Panc1 (cell line): Measurements from ENCODE around the gene RANBP3.

Experiments
- CTCF ChIP-seq: fragments of 450-650 bp; IDR thresholded peaks from 2 replicates; pipeline ENCODE4 v1.5.1; 2017; ENCODE audit warnings: mild to moderate bottlenecking
- POLR2AphosphoS5 ChIP-seq: IDR thresholded peaks from 2 replicates; pipeline ENCODE4 v1.6.1; 2012; ENCODE audit warnings: mild to moderate bottlenecking, low read depth, low read length, moderate library complexity

- TF ChIP-seq CTCF (no peak), POLR2AphosphoS5 (no peak)
Measured at GRCh38 chr19:5923356-5923755, 54.6 kb downstream of the RANBP3 start.
